Effector memory CD4-positive, alpha-beta T cell (primary cell): ENCODE measurements around the gene MICU1.
"Not testable (repeated sequence)": the region's sequence is repeated elsewhere in the genome, so short reads cannot be mapped to it uniquely, and the experiment has no call there.

Source experiments
- DNase-seq, 3 donors: peaks; one replicate each; pipeline ENCODE4 v3.0.0-alpha.2; 2020
- H3K27ac ChIP-seq: 2 replicates; pipeline ENCODE4 v1.7.0; 2013; ENCODE audit warnings: mild to moderate bottlenecking, low read length, moderate library complexity; ENCODE audit not compliant: insufficient read depth, poor library complexity, severe bottlenecking
- H3K27me3 ChIP-seq: replicated peaks from 2 replicates; pipeline ENCODE4 v1.7.0; 2013; ENCODE audit warnings: mild to moderate bottlenecking, low read length; ENCODE audit not compliant: insufficient read depth, control insufficient read depth, poor library complexity, severe bottlenecking
- H3K36me3 ChIP-seq: 2 replicates; pipeline ENCODE4 v1.7.0; 2013; ENCODE audit warnings: mild to moderate bottlenecking, low read length, moderate library complexity; ENCODE audit not compliant: control insufficient read depth, insufficient read depth
- H3K4me1 ChIP-seq: 2 replicates; pipeline ENCODE4 v1.7.0; 2013; ENCODE audit warnings: low read length, mild to moderate bottlenecking; ENCODE audit not compliant: control insufficient read depth, insufficient read depth, poor library complexity, severe bottlenecking
- H3K4me3 ChIP-seq: 2 replicates; pipeline ENCODE4 v1.7.0; 2013; ENCODE audit warnings: low read length, low read depth, mild to moderate bottlenecking; ENCODE audit not compliant: insufficient read depth, poor library complexity, severe bottlenecking
- H3K9me3 ChIP-seq: 2 replicates; pipeline ENCODE4 v1.7.0; 2013; ENCODE audit warnings: mild to moderate bottlenecking, low read length, moderate library complexity; ENCODE audit not compliant: control insufficient read depth

Gene MICU1

GRCh38 chr10:72472306-72472705, 153.6 kb downstream of the MICU1 start:
- Histone ChIP-seq H3K4me3 (no peak overlapping the region), H3K4me1 (no peaks in the 10 kb centered on the region), H3K9me3 (no peaks in the 10 kb centered on the region), H3K36me3 (peaks cover 18% of the 10 kb centered on the region), H3K27me3 (no peaks in the 10 kb centered on the region), H3K27ac (no peak overlapping the region)
- no peak for DNase-seq

GRCh38 chr10:72470666-72471065, 155.2 kb downstream of the MICU1 start:
- Histone ChIP-seq H3K36me3 (peaks cover 11% of the 10 kb centered on the region), H3K9me3 (no peaks in the 10 kb centered on the region), H3K27me3 (no peaks in the 10 kb centered on the region), H3K4me1 (no peaks in the 10 kb centered on the region), H3K27ac (no peak overlapping the region), H3K4me3 (no peak overlapping the region)
- DNase-seq = no peak

GRCh38 chr10:72467064-72467463, 158.8 kb downstream of the MICU1 start:
- H3K27ac ChIP-seq, H3K4me1 ChIP-seq: not testable (repeated sequence)

GRCh38 chr10:72466018-72466417, 159.9 kb downstream of the MICU1 start:
- Histone ChIP-seq H3K4me1 (no peaks in the 10 kb centered on the region), H3K36me3 (no peaks in the 10 kb centered on the region), H3K4me3 (no peak overlapping the region), H3K27ac (no peak overlapping the region), H3K27me3 (no peaks in the 10 kb centered on the region), H3K9me3 (no peaks in the 10 kb centered on the region)
- no peak for DNase-seq

More at GRCh38 chr10:72467064-72467463, 158.8 kb downstream of the MICU1 start:
- not testable (repeated sequence) for H3K9me3 ChIP-seq, DNase-seq, H3K4me3 ChIP-seq, H3K36me3 ChIP-seq, H3K27me3 ChIP-seq

- Histone ChIP-seq H3K27ac (no peak overlapping the region), H3K36me3 (no peaks in the 10 kb centered on the region), H3K27me3 (no peaks in the 10 kb centered on the region), H3K4me1 (no peaks in the 10 kb centered on the region), H3K4me3 (no peak overlapping the region), H3K9me3 (no peaks in the 10 kb centered on the region)
- DNase-seq = no peak
Measured at GRCh38 chr10:72464438-72464837, 161.4 kb downstream of the MICU1 start.

- Histone ChIP-seq H3K4me3 (no peak overlapping the region), H3K27me3 (no peaks in the 10 kb centered on the region), H3K9me3 (no peaks in the 10 kb centered on the region), H3K27ac (no peak overlapping the region), H3K4me1 (no peaks in the 10 kb centered on the region), H3K36me3 (no peaks in the 10 kb centered on the region)
- DNase-seq = no peak
Measured at GRCh38 chr10:72462261-72462660, 163.6 kb downstream of the MICU1 start.

- H3K4me1 ChIP-seq = no peaks in the 10 kb centered on the region
- no peaks in the 10 kb centered on the region for H3K9me3 ChIP-seq
- DNase-seq = no peak
- H3K27ac ChIP-seq = no peak overlapping the region
- no peak overlapping the region for H3K4me3 ChIP-seq
- no peaks in the 10 kb centered on the region for H3K27me3 ChIP-seq
- H3K36me3 ChIP-seq = no peaks in the 10 kb centered on the region
Measured at GRCh38 chr10:72461085-72461484, 164.8 kb downstream of the MICU1 start.

- H3K36me3 ChIP-seq = no peaks in the 10 kb centered on the region
- DNase-seq = no peak
- H3K27me3 ChIP-seq = no peaks in the 10 kb centered on the region
- no peak overlapping the region for H3K4me3 ChIP-seq
- no peaks in the 10 kb centered on the region for H3K4me1 ChIP-seq
- no peaks in the 10 kb centered on the region for H3K9me3 ChIP-seq
- no peak overlapping the region for H3K27ac ChIP-seq
Measured at GRCh38 chr10:72460284-72460876, 165.5 kb downstream of the MICU1 start.

- Histone ChIP-seq H3K9me3 (no peaks in the 10 kb centered on the region), H3K4me3 (no peak overlapping the region), H3K4me1 (no peaks in the 10 kb centered on the region), H3K27me3 (no peaks in the 10 kb centered on the region), H3K27ac (no peak overlapping the region), H3K36me3 (no peaks in the 10 kb centered on the region)
- no peak for DNase-seq
Measured at GRCh38 chr10:72459301-72459700, 166.6 kb downstream of the MICU1 start.

- H3K9me3 ChIP-seq = no peaks in the 10 kb centered on the region
- no peak overlapping the region for H3K4me3 ChIP-seq
- H3K4me1 ChIP-seq = no peaks in the 10 kb centered on the region
- no peaks in the 10 kb centered on the region for H3K27me3 ChIP-seq
- H3K27ac ChIP-seq = no peak overlapping the region
- no peak for DNase-seq
- no peaks in the 10 kb centered on the region for H3K36me3 ChIP-seq
Measured at GRCh38 chr10:72455889-72456595, 169.8 kb downstream of the MICU1 start.
